K562 (cell line): ENCODE measurements around the gene DPCD.

Experiments
- EGR1 ChIP-seq: fragments of 450-650 bp; conservative IDR thresholded peaks from 2 replicates; pipeline ENCODE4 v1.6.1; 2017; ENCODE audit warnings: mild to moderate bottlenecking
- EP300 ChIP-seq: IDR thresholded peaks from 2 replicates; pipeline ENCODE4 v1.6.1; 2012; ENCODE audit warnings: low read length, improper control_type of control experiment
- EZH2 ChIP-seq: IDR thresholded peaks from 2 replicates; pipeline ENCODE4 v1.6.1; 2012; ENCODE audit warnings: low read depth, mild to moderate bottlenecking, inconsistent platforms, low read length, borderline replicate concordance
- GATA2 ChIP-seq: sonication (generic); formaldehyde crosslinking; IDR thresholded peaks from 2 replicates; pipeline ENCODE4 v1.4.0; 2020; ENCODE audit warnings: mild to moderate bottlenecking, missing genetic modification reagents
- TF ChIP-seq, protein P1 (sequence below), 2 experiments: fragments of 450-650 bp; IDR thresholded peaks; 2 replicates each; pipeline ENCODE4 v1.6.1; 2016; ENCODE audit warnings: mild to moderate bottlenecking in 2 of 2, borderline replicate concordance in 1 of 2, low read depth in 1 of 2, moderate library complexity in 1 of 2
- TF ChIP-seq, protein P2 (sequence below): sonication (generic); formaldehyde crosslinking; IDR thresholded peaks from 2 replicates; pipeline ENCODE4 v1.8.0; 2023; ENCODE audit warnings: missing genetic modification reagents, mild to moderate bottlenecking, borderline replicate concordance

DNA sequence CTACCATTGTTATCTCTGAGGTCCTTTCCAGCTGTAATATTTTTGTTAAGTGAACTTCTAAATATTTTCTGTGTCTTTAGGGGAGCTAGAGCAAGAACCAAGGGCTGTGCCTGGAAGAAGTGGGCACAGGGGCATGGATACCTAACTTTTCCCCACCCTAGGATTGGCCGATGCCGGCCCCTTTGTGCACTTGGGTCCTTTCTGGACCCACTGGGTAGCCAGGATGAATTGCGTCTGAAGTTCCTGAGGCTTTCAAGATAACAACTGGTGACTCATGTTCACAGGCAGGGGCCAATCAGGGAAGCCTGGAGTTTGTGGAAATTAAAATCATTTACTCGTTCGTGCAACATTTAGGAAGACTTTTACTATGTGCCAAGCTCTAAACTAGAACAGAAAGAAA, 758 bp downstream of the DPCD start:
- TF ChIP-seq EZH2 (no peak), EGR1 (no peak), GATA2 (CRISPR knock-in tag) (no peak), EP300 (peak; percentile 16; the same call in 1 of the 2 replicates)
- TF ChIP-seq, protein P1, sequence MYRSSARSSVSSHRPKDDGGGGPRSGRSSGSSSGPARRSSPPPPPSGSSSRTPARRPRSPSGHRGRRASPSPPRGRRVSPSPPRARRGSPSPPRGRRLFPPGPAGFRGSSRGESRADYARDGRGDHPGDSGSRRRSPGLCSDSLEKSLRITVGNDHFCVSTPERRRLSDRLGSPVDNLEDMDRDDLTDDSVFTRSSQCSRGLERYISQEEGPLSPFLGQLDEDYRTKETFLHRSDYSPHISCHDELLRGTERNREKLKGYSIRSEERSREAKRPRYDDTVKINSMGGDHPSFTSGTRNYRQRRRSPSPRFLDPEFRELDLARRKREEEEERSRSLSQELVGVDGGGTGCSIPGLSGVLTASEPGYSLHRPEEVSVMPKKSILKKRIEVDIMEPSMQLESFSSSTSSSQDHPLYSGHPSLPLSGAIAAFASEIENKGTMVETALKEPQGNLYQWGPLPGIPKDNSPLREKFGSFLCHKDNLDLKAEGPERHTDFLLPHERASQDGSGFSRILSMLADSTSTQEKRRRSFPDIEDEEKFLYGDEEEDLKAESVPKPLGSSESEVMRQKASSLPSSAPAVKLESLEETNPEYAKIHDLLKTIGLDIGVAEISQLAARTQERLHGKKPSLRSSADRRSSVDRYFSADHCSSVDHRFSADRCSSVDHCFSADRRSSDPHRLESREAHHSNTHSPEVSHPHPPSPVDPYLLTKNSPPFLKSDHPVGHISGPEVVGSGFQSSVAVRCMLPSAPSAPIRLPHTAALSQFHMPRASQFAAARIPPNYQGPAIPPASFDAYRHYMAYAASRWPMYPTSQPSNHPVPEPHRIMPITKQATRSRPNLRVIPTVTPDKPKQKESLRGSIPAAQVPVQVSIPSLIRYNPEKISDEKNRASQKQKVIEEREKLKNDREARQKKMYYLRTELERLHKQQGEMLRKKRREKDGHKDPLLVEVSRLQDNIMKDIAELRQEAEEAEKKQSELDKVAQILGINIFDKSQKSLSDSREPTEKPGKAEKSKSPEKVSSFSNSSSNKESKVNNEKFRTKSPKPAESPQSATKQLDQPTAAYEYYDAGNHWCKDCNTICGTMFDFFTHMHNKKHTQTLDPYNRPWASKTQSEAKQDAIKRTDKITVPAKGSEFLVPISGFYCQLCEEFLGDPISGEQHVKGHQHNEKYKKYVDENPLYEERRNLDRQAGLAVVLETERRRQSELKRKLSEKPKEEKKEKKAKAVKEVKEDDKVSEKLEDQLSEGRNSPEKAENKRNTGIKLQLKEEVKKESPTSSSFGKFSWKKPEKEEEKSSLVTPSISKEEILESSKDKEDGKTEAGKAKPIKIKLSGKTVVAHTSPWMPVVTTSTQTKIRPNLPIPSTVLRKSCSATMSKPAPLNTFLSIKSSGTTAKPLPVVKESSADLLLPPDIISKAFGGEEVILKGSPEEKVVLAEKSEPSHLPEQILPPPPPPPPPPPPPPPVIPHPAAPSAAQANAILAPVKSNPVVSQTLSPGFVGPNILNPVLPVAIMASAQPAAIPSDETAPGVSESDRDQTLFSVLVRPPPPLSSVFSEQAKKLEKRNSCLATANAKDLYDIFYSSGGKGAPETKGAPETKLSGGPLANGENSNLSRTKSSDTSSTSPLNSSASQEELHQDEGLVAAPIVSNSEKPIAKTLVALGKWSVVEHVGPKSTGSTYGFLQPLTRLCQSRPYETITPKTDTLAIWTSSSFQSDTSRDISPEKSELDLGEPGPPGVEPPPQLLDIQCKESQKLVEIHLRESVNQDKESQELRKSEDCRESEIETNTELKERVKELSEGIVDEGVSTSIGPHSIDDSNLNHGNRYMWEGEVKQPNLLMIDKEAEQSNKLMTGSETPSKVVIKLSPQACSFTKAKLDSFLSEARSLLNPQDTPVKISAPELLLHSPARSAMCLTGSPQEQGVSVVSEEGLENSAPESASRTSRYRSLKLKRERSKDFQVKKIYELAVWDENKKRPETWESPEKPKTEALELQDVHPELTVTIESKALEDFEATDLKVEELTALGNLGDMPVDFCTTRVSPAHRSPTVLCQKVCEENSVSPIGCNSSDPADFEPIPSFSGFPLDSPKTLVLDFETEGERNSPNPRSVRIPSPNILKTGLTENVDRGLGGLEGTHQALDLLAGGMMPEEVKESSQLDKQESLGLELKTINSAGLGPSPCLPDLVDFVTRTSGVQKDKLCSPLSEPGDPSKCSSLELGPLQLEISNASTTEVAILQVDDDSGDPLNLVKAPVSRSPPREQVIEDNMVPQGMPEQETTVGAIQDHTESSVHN (IDR thresholded peaks at IDR 0.05; ENCODE audit: borderline replicate concordance in 1 of 2, low read depth in 1 of 2): no peak
- TF ChIP-seq, protein P2, sequence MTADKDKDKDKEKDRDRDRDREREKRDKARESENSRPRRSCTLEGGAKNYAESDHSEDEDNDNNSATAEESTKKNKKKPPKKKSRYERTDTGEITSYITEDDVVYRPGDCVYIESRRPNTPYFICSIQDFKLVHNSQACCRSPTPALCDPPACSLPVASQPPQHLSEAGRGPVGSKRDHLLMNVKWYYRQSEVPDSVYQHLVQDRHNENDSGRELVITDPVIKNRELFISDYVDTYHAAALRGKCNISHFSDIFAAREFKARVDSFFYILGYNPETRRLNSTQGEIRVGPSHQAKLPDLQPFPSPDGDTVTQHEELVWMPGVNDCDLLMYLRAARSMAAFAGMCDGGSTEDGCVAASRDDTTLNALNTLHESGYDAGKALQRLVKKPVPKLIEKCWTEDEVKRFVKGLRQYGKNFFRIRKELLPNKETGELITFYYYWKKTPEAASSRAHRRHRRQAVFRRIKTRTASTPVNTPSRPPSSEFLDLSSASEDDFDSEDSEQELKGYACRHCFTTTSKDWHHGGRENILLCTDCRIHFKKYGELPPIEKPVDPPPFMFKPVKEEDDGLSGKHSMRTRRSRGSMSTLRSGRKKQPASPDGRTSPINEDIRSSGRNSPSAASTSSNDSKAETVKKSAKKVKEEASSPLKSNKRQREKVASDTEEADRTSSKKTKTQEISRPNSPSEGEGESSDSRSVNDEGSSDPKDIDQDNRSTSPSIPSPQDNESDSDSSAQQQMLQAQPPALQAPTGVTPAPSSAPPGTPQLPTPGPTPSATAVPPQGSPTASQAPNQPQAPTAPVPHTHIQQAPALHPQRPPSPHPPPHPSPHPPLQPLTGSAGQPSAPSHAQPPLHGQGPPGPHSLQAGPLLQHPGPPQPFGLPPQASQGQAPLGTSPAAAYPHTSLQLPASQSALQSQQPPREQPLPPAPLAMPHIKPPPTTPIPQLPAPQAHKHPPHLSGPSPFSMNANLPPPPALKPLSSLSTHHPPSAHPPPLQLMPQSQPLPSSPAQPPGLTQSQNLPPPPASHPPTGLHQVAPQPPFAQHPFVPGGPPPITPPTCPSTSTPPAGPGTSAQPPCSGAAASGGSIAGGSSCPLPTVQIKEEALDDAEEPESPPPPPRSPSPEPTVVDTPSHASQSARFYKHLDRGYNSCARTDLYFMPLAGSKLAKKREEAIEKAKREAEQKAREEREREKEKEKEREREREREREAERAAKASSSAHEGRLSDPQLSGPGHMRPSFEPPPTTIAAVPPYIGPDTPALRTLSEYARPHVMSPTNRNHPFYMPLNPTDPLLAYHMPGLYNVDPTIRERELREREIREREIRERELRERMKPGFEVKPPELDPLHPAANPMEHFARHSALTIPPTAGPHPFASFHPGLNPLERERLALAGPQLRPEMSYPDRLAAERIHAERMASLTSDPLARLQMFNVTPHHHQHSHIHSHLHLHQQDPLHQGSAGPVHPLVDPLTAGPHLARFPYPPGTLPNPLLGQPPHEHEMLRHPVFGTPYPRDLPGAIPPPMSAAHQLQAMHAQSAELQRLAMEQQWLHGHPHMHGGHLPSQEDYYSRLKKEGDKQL (CRISPR knock-in tag): no peak
